Endothelial cell (in vitro differentiated cells): Measurements from ENCODE around the gene SART3. TPM values are rescaled to one million over a fixed set of nuclear protein-coding genes. Genes with fewer than 3 reads are reported as not detected.

ENCODE experiments used
- DNase-seq: peaks from one replicate; pipeline ENCODE4 v3.0.0; 2021; ENCODE audit warnings: low spot score
- H3K27ac Mint-ChIP-seq: one replicate; pipeline ENCODE4 v1.8.0; 2021; ENCODE audit warnings: mixed read lengths, inconsistent platforms; ENCODE audit not compliant: unreplicated experiment
- H3K27me3 Mint-ChIP-seq: one replicate; pipeline ENCODE4 v1.8.0; 2021; ENCODE audit warnings: mild to moderate bottlenecking, moderate library complexity, mixed read lengths, inconsistent platforms; ENCODE audit not compliant: unreplicated experiment
- H3K36me3 Mint-ChIP-seq: one replicate; pipeline ENCODE4 v1.8.0; 2021; ENCODE audit warnings: mild to moderate bottlenecking, low read depth, mixed read lengths, inconsistent platforms; ENCODE audit not compliant: unreplicated experiment
- H3K4me1 Mint-ChIP-seq: one replicate; pipeline ENCODE4 v1.8.0; 2021; ENCODE audit warnings: mild to moderate bottlenecking, mixed read lengths, inconsistent platforms; ENCODE audit not compliant: unreplicated experiment
- H3K4me3 Mint-ChIP-seq: one replicate; pipeline ENCODE4 v1.8.0; 2021; ENCODE audit warnings: mild to moderate bottlenecking, mixed read lengths, inconsistent platforms; ENCODE audit not compliant: unreplicated experiment
- H3K9me3 Mint-ChIP-seq: one replicate; pipeline ENCODE4 v1.8.0; 2021; ENCODE audit warnings: mixed read lengths, inconsistent platforms; ENCODE audit not compliant: unreplicated experiment
- CTCF ChIP-seq: fragments of 200-600 bp; sonication (generic); IDR thresholded peaks from one replicate; pipeline ENCODE4 v1.5.0; 2021; ENCODE audit warnings: antibody characterized with exemption; ENCODE audit not compliant: unreplicated experiment
- total RNA-seq: library from RNA; stranded (reverse); fragmentation: NEBNext Ultra II Directional; extraction: Animal tissue kit (Norgen Biotek cat#: 25700); gene quantifications from one replicate; pipeline ENCODE4 v1.2.1, GENCODE V29; 2021; ENCODE audit not compliant: unreplicated experiment

SART3 gene
- total RNA-seq, 1 donor from 2014 or later, result 67.8 TPM

- Mint-ChIP-seq H3K27me3 (peaks cover 11% of the 10 kb centered on the region), H3K4me3 (peak overlapping the region; percentile 25), H3K4me1 (peaks cover 4% of the 10 kb centered on the region), H3K36me3 (no peaks in the 10 kb centered on the region), H3K27ac (no peak overlapping the region), H3K9me3 (no peaks in the 10 kb centered on the region)
- DNase-seq, result no peak
- TF ChIP-seq CTCF, result no peak
Measured at GRCh38 chr12:108607981-108608600, 47.1 kb upstream of the SART3 start.

- Mint-ChIP-seq H3K27ac (no peak overlapping the region), H3K4me1 (peaks cover 4% of the 10 kb centered on the region), H3K27me3 (peaks cover 7% of the 10 kb centered on the region), H3K4me3 (no peak overlapping the region), H3K9me3 (no peaks in the 10 kb centered on the region), H3K36me3 (no peaks in the 10 kb centered on the region)
- DNase-seq, result no peak
- no peak for TF ChIP-seq CTCF
Measured at GRCh38 chr12:108606492-108606891, 45.5 kb upstream of the SART3 start.

GRCh38 chr12:108605690-108606406 lies 44.9 kb upstream of the SART3 start:
- Mint-ChIP-seq H3K4me1 (peaks cover 4% of the 10 kb centered on the region), H3K27me3 (peaks cover 4% of the 10 kb centered on the region), H3K4me3 (no peak overlapping the region), H3K27ac (peak overlapping the region; percentile 42), H3K36me3 (no peaks in the 10 kb centered on the region), H3K9me3 (no peaks in the 10 kb centered on the region)
- no peak for TF ChIP-seq CTCF
- no peak for DNase-seq

GRCh38 chr12:108605000-108605689 lies 44.2 kb upstream of the SART3 start:
- no peaks in the 10 kb centered on the region for H3K9me3 Mint-ChIP-seq
- no peak overlapping the region for H3K4me3 Mint-ChIP-seq
- no peak for TF ChIP-seq CTCF
- peak overlapping the region; percentile 42 for H3K27ac Mint-ChIP-seq
- peaks cover 4% of the 10 kb centered on the region for H3K4me1 Mint-ChIP-seq
- H3K36me3 Mint-ChIP-seq, result no peaks in the 10 kb centered on the region
- DNase-seq, result no peak
- H3K27me3 Mint-ChIP-seq, result peaks cover 7% of the 10 kb centered on the region
